Measurements from ENCODE around the gene SLC49A3. TPM values are rescaled to one million over a fixed set of nuclear protein-coding genes. Genes with fewer than 3 reads are reported as not detected.

SLC49A3 gene
- total RNA-seq, 1 experiment from 2014 or later, result 6.9 TPM

DNA sequence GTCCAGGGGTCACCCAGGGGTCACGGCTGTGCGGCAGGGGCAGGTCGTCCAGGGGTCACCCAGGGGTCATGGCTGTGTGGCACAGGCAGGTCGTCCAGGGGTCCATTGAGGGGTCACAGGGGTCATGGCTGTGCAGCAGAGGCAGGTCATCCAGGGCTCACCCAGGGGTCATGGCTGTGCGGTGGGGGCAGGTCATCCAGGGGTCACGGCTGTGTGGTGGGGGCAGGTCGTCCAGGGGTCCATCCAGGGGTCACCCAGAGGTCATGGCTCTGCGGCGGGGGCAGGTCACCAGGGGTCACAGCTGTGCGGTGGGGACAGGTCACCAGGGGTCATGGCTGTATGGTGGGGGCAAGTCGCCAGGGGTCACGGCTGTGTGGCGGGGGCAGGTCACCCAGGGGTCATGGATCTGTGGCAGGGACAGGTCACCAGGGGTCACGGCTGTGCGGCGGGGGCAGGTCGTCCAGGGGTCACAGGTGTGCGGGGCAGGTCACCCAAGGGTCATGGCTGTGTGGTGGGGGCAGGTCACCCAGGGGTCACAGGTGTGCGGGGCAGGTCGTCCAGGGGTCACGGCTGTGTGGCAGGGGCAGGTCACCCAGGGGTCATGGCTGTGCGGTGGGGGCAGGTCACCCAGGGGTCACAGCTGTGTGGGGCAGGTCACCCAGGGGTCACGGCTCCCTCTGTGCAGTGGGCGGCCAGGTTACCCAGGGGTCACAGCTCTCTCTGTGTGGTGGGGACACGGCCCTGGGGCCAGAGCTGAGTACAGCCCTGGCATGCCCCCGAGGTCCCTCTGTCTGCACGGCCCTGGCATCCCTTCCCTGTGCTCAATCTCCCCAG, 30.9 kb downstream of the SLC49A3 start:
- Histone ChIP-seq H3K4me1 (ENCODE audit: insufficient read depth, low read length) (no peaks in the 10 kb centered on the region), H3K18ac (ENCODE audit: insufficient read length, low read depth, low read length) (no peak overlapping the region), H3K4ac (ENCODE audit: low read depth, low read length) (no peak overlapping the region), H2BK5ac (ENCODE audit: insufficient read length, low read length) (no peak overlapping the region), H2AK5ac (ENCODE audit: insufficient read length, low read length) (no peak overlapping the region), H2BK20ac (ENCODE audit: low read depth, low read length, poor library complexity, severe bottlenecking) (no peak overlapping the region), H3K79me1 (ENCODE audit: insufficient read depth, low read depth, low read length, poor library complexity, severe bottlenecking) (no peaks in the 10 kb centered on the region), H2BK120ac (ENCODE audit: low read depth, low read length, poor library complexity, severe bottlenecking) (no peak overlapping the region), H3K23ac (ENCODE audit: insufficient read length, low read depth, low read length) (no peak overlapping the region), H3K27ac (ENCODE audit: insufficient read length, low read depth, low read length) (no peak overlapping the region), H4K8ac (replicated peaks; ENCODE audit: insufficient read length, low read depth, low read length) (no peak overlapping the region), H3K4me2 (ENCODE audit: insufficient read depth, insufficient read length, low read length) (no peak overlapping the region), H3K79me2 (ENCODE audit: insufficient read depth, low read length) (no peaks in the 10 kb centered on the region), H4K91ac (ENCODE audit: insufficient read length, low read depth, low read length) (no peak overlapping the region), H4K20me1 (ENCODE audit: control insufficient read depth, insufficient read depth, insufficient read length) (no peaks in the 10 kb centered on the region), H3T11ph (ENCODE audit: low read length) (no peak overlapping the region), H3K14ac (ENCODE audit: insufficient read depth, low read length) (no peak overlapping the region; the same call in 1 of the 2 replicates), H4K5ac (ENCODE audit: insufficient read length, low read depth, low read length) (no peak overlapping the region), H3K27me3 (ENCODE audit: insufficient read depth, low read length) (no peaks in the 10 kb centered on the region), H3K9me3 (ENCODE audit: control insufficient read depth, low read depth, low read length) (no peaks in the 10 kb centered on the region), H2AFZ (ENCODE audit: low read length) (no peak overlapping the region), H3K23me2 (ENCODE audit: insufficient read length, low read depth, low read length, poor library complexity, severe bottlenecking) (peaks cover 2% of the 10 kb centered on the region), H2BK12ac (ENCODE audit: insufficient read length, low read depth, low read length) (no peak overlapping the region), H2BK15ac (ENCODE audit: low read depth, low read length) (no peak overlapping the region), H3K56ac (ENCODE audit: insufficient read length, low read depth, low read length) (no peak overlapping the region), H3K9ac (ENCODE audit: extremely low read depth, insufficient read length, low read length) (no peak overlapping the region)
- H3K27ac Mint-ChIP-seq, result no peak overlapping the region
- WGBS (ENCODE audit: extremely low coverage, insufficient read length, low lambda C conversion rate), result no CpG with 5 or more reads among the region's 27 CpGs
- H3K9me3 Mint-ChIP-seq, result no peaks in the 10 kb centered on the region; a peak in 1 of 5 replicates
- peaks cover 2% of the 10 kb centered on the region for H3K27me3 Mint-ChIP-seq (ENCODE audit: low read depth)
- DNase-seq, result peak; percentile 24
- peaks cover 0 to 2% (median 0%) of the 10 kb centered on the region in 3 experiments; a peak in 4 of 7 replicates for H3K36me3 Mint-ChIP-seq (ENCODE audit: insufficient read depth in 1 of 3, low read depth in 3 of 3)
- H3K4me1 Mint-ChIP-seq, result no peaks in the 10 kb centered on the region
- TF ChIP-seq CTCF (conservative IDR thresholded peaks at IDR 0.05), result no peak
- no peak overlapping the region for H3K4me3 Mint-ChIP-seq
